GM12878 (cell line): ENCODE results near the gene TM4SF4. TPM values are rescaled to one million over a fixed set of nuclear protein-coding genes. Genes with fewer than 3 reads are reported as not detected.

Source experiments
- ATAC-seq: fragments of 200-7000 bp; cut with Tn5 transposase; 3 replicates; pipeline ENCODE4 v1.9.1; 2020; ENCODE audit warnings: mild to moderate bottlenecking, moderate library complexity
- BruUV-seq: library from RNA; stranded (reverse); fragments of 400-500 nt; replicated peaks from 2 replicates; lab custom pipeline; 2021; lab: Mats Ljungman, UMichigan
- CTCF ChIA-PET: fragments of 300-600 bp; sonication (Branson Sonifier 250); formaldehyde crosslinking; extraction: SDS; loops from one replicate; lab custom pipeline; 2021; ENCODE audit warnings: inconsistent platforms; lab: Yijun Ruan, JAX
- POLR2A ChIA-PET: fragments of 350-600 bp; formaldehyde crosslinking; extraction: SDS; loops from one replicate; lab custom pipeline; 2021; ENCODE audit warnings: inconsistent platforms; lab: Charles Lee
- RAD21 ChIA-PET: fragments of 300-600 bp; sonication (Branson Sonifier 250); formaldehyde crosslinking; loops from one replicate; lab custom pipeline; 2023; ENCODE audit warnings: antibody characterized with exemption; ENCODE audit not compliant: unreplicated experiment; lab: Charles Lee
- SMC1A ChIA-PET: fragments of 300-600 bp; sonication (Branson Sonifier 250); formaldehyde crosslinking; loops from one replicate; lab custom pipeline; 2023; ENCODE audit not compliant: unreplicated experiment, uncharacterized antibody; lab: Charles Lee
- DNase-seq: peaks from one replicate; pipeline ENCODE4 v3.0.0-alpha.2; 2011; ENCODE audit warnings: low read depth, low spot score
- FAIRE-seq: peaks from 3 replicates; lab custom pipeline; 2011; peaks lifted over from hg19 to GRCh38; lab: Jason Lieb, UNC
- H2AFZ ChIP-seq: 2 replicates; pipeline ENCODE4 v1.6.0; 2011; ENCODE audit warnings: low read depth, low read length, control low read depth; ENCODE audit not compliant: control insufficient read depth
- H3K27ac ChIP-seq: 2 replicates; pipeline ENCODE4 v1.5.1; 2011; ENCODE audit warnings: control low read depth; ENCODE audit not compliant: control insufficient read depth, insufficient read depth
- H3K27me3 ChIP-seq, 2 experiments: replicated peaks in 1 of 2; 2 replicates each; pipeline versions ENCODE4 v1.6.0 to v1.6.1; 2011; ENCODE audit warnings: low read length in 1 of 2; ENCODE audit not compliant: control insufficient read depth in 2 of 2, insufficient read depth in 2 of 2
- H3K36me3 ChIP-seq, 2 experiments: 2 replicates each; pipeline ENCODE4 v1.5.1; 2011; ENCODE audit warnings: low read length in 1 of 2; ENCODE audit not compliant: control insufficient read depth in 2 of 2, insufficient read depth in 2 of 2
- H3K4me1 ChIP-seq: 2 replicates; pipeline ENCODE4 v1.6.1; 2011; ENCODE audit warnings: mild to moderate bottlenecking, low read length, moderate library complexity, mixed read lengths; ENCODE audit not compliant: control insufficient read depth, insufficient read depth
- H3K4me2 ChIP-seq: 2 replicates; pipeline ENCODE4 v1.6.0; 2011; ENCODE audit warnings: control low read depth; ENCODE audit not compliant: control insufficient read depth, insufficient read depth
- H3K4me3 ChIP-seq: fragments of 200-600 bp; sonication (generic); 2 replicates; pipeline ENCODE4 v1.5.1; 2016
- H3K79me2 ChIP-seq: 2 replicates; pipeline ENCODE4 v1.6.0; 2011; ENCODE audit warnings: low read length; ENCODE audit not compliant: control insufficient read depth, insufficient read depth
- H3K9ac ChIP-seq: 2 replicates; pipeline ENCODE4 v1.8.0; 2011; ENCODE audit warnings: low read length, control low read depth, mixed read lengths; ENCODE audit not compliant: control insufficient read depth, insufficient read depth
- H3K9me3 ChIP-seq: replicated peaks from 3 replicates; pipeline ENCODE4 v1.5.1; 2011; ENCODE audit warnings: mild to moderate bottlenecking, low read length; ENCODE audit not compliant: control insufficient read depth, insufficient read depth
- H4K20me1 ChIP-seq: 2 replicates; pipeline ENCODE4 v1.6.0; 2011; ENCODE audit not compliant: control insufficient read depth, insufficient read depth
- FOXK2 ChIP-seq: fragments of 450-650 bp; IDR thresholded peaks from 2 replicates; pipeline ENCODE4 v1.6.1; 2017; ENCODE audit warnings: mild to moderate bottlenecking, moderate library complexity
- RAD21 ChIP-seq: IDR thresholded peaks from 2 replicates; pipeline ENCODE4 v1.6.1; 2011; ENCODE audit warnings: mild to moderate bottlenecking, low read depth, low read length, moderate library complexity; ENCODE audit not compliant: insufficient read depth
- WGBS: methylation state at CpG from one replicate; pipeline ENCODE4 v1.1.6; 2016; ENCODE audit warnings: low lambda C conversion rate; ENCODE audit not compliant: insufficient replicate concordance, insufficient coverage; ENCODE audit errors: missing lambda C conversion rate; 5-methylcytosine and 5-hydroxymethylcytosine counted together
- in situ Hi-C: fragments of 300-500 bp; cut with MboI; formaldehyde crosslinking; loops from 9 replicates; pipeline ENCODE4 v1.14.3; 2018; ENCODE audit warnings: mixed read lengths
- intact Hi-C: fragments of 100-400 bp; cut with micrococcal nuclease; formaldehyde crosslinking; loops from one replicate; pipeline ENCODE4 v1.14.2; 2022; ENCODE audit not compliant: unreplicated experiment
- polyA plus RNA-seq, 11 experiments: library from polyadenylated mRNA; depleted of rRNA in 4 of 11; unstranded in 6 of 11; stranded (reverse) in 5 of 11; fragments of >200 nt; fragmentation: Nextera tagmentation in 4 of 11; fragmentation: Illumina TruSeq in 1 of 11; extraction: Ambion mirVana in 4 of 11; extraction: Trizol in 1 of 11; gene quantifications; 1 replicate in 1 of 11; 2 replicates in 10 of 11; pipeline versions ENCODE4 v1.2.1 to v1.2.3, GENCODE V29; 2011 to 2016; ENCODE audit warnings: inconsistent platforms in 2 of 11, missing spikeins in 2 of 11, low read depth in 1 of 11
- total RNA-seq, 4 experiments: library from RNA; depleted of rRNA in 3 of 4; stranded (reverse); fragments of >200 nt in 3 of 4; fragmentation: Illumina TruSeq in 1 of 4; extraction: Trizol in 1 of 4; gene quantifications; 2 replicates each; pipeline versions ENCODE4 v1.2.1 to v1.2.3, GENCODE V29; 2013 to 2021
- TF ChIP-seq, protein P1 (sequence below), 3 experiments: IDR thresholded peaks in 2 of 3; conservative IDR thresholded peaks in 1 of 3; 2 replicates each; pipeline ENCODE4 v1.5.1; 2011; ENCODE audit warnings: low read depth in 3 of 3, low read length in 3 of 3, mild to moderate bottlenecking in 3 of 3, control low read depth in 2 of 3, moderate library complexity in 2 of 3, inconsistent platforms in 1 of 3, mixed read lengths in 1 of 3; ENCODE audit not compliant: control insufficient read depth in 2 of 3, insufficient read depth in 1 of 3; ENCODE audit errors: extremely low read depth in 1 of 3

Gene TM4SF4
- total and polyA plus RNA-seq, 10 of the 15 experiments (the other 5 are each of a cell fraction or from before 2014, with no cell fraction given): 0.06 to 1.3 TPM; not detected in 8

DNA sequence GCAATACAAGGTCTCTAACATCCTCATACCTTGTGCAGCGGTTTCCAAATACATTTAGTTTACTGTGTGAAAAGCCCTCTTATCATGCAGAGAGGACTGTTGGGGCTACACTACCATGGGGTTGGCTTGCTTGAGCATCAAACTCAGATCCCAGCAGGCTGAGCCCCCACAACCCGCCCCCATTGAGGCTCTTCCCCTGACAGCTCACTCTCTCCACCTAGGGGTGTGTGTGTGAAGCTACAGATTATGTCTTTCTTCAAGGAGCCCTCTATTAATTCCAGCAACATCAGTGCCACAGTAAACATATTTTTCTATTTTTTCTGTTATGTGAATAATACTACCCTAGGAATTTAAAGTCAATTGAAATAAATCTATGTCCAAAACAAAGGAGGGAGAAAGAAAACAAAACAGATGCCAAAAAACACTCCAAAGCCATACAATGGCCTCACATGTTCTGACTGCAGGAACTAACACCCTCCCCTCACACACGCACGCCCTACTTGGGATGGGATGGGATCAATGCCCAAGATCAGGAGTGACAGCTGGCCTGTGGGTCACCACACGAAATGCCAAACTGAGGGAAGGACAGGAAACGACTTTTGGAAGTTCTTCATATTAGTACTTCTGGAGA is 14.7 kb downstream of the TM4SF4 start:
- H3K27me3 ChIP-seq: no peaks in the 10 kb centered on the region
- ChIA-PET POLR2A (interaction anchor here (0.6 kb wide), 1 partner anchor 1903 kb away, joined by 3 read pairs; no protein-coding TSS in a partner anchor), SMC1A (interaction anchor here (0.9 to 1.8 kb wide), 3 partner anchors 19 to 135 kb away, joined by 3 to 7 read pairs (median 3); no protein-coding TSS in a partner anchor), RAD21 (interaction anchor here (0.6 to 1.7 kb wide), 4 partner anchors 10 to 319 kb away, joined by 3 to 6 read pairs (median 3); no protein-coding TSS in a partner anchor), CTCF (interaction anchor here (1.0 to 6.9 kb wide), 19 partner anchors 8 to 368 kb away, joined by 3 to 51 read pairs (median 4); partner anchors contain the start of gene TM4SF4)
- H3K9ac ChIP-seq: no peak overlapping the region
- intact Hi-C loops (no loop called here), in situ Hi-C loops (loop anchor here (10.0 kb wide), 1 partner anchor 364 kb away; the partner anchor contains the start of gene HPS3)
- H3K4me2 ChIP-seq: no peak overlapping the region
- H3K4me1 ChIP-seq: no peaks in the 10 kb centered on the region
- no peak overlapping the region for H2AFZ ChIP-seq
- no peak for DNase-seq
- no TSS peak for BruUV-seq
- H3K4me3 ChIP-seq: no peak overlapping the region
- H4K20me1 ChIP-seq: no peaks in the 10 kb centered on the region
- TF ChIP-seq FOXK2 (no peak), RAD21 (peak; percentile 42; the same call in 1 of the 2 replicates)
- TF ChIP-seq, protein P1, sequence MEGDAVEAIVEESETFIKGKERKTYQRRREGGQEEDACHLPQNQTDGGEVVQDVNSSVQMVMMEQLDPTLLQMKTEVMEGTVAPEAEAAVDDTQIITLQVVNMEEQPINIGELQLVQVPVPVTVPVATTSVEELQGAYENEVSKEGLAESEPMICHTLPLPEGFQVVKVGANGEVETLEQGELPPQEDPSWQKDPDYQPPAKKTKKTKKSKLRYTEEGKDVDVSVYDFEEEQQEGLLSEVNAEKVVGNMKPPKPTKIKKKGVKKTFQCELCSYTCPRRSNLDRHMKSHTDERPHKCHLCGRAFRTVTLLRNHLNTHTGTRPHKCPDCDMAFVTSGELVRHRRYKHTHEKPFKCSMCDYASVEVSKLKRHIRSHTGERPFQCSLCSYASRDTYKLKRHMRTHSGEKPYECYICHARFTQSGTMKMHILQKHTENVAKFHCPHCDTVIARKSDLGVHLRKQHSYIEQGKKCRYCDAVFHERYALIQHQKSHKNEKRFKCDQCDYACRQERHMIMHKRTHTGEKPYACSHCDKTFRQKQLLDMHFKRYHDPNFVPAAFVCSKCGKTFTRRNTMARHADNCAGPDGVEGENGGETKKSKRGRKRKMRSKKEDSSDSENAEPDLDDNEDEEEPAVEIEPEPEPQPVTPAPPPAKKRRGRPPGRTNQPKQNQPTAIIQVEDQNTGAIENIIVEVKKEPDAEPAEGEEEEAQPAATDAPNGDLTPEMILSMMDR (IDR thresholded peaks at IDR 0.05 in 2 of 3, conservative IDR thresholded peaks at IDR 0.05 in 1 of 3; ENCODE audit: control insufficient read depth in 2 of 3, extremely low read depth in 1 of 3, insufficient read depth in 1 of 3, low read depth in 3 of 3, low read length in 3 of 3): peak; percentile 45 to 54 (median 47); a peak in 5 of 6 replicates
- 18% methylated on average over 6 of the region's 6 CpGs for WGBS
- no peaks in the 10 kb centered on the region for H3K9me3 ChIP-seq
- H3K79me2 ChIP-seq: no peaks in the 10 kb centered on the region
- FAIRE-seq: no peak
- peak; percentile 72 for ATAC-seq
- no peak overlapping the region for H3K27ac ChIP-seq
- H3K36me3 ChIP-seq: no peaks in the 10 kb centered on the region
